Spleen (tissue), 7 donors: ENCODE results near the gene CDK12.

ENCODE experiments used
- CTCF ChIP-seq, 11 experiments: fragments of 200-600 bp in 7 of 11; fragments of 450-650 bp in 4 of 11; sonication (generic) in 4 of 11; IDR thresholded peaks in 8 of 11; conservative IDR thresholded peaks in 3 of 11; 1 replicate in 7 of 11; 2 replicates in 4 of 11; pipeline versions ENCODE4 v1.4.0 to v1.8.0; 2016 to 2021; ENCODE audit warnings: antibody characterized with exemption in 11 of 11, inconsistent platforms in 4 of 11, mild to moderate bottlenecking in 1 of 11
- POLR2A ChIP-seq, 3 donors: fragments of 450-650 bp; IDR thresholded peaks; one replicate each; pipeline ENCODE4 v1.5.1; 2017; ENCODE audit warnings: antibody characterized with exemption in 3 of 3, mild to moderate bottlenecking in 1 of 3
- POLR2AphosphoS5 ChIP-seq, 3 donors: sonication (generic); formaldehyde crosslinking; IDR thresholded peaks; one replicate each; pipeline ENCODE4 v1.5.1; 2017; ENCODE audit warnings: antibody characterized with exemption in 3 of 3
- donor health status: DM: no; HTN: no; CAD: no; lungs with moderate emphysema.
- donor health status: DM: no; HTN: no; CAD: no.
- donor health status: DM: no; HTN: no; CAD: no.

DNA sequence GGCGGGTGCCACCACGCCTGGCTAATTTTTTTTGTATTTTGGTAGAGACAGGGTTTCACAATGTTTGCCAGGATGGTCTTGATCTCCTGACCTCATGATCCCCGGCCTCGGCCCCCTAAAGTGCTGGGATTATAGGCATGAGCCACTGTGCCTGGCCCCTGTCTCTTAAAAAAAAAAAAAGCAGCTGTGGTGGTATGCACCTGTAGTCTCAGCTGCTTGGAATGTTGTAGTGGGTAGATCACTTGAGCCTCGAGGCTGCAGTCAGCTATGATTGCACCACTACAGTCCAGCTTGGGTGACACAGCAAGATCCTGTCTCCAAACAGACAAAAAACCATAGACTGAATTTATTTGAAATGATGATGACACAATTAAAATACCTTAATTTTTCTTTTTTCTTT is 24.3 kb downstream of the CDK12 start:
- TF ChIP-seq POLR2A (IDR thresholded peaks at IDR 0.05): no peak
- no peak for TF ChIP-seq CTCF (IDR thresholded peaks at IDR 0.05 in 8 of 11, conservative IDR thresholded peaks at IDR 0.05 in 3 of 11)
- TF ChIP-seq POLR2AphosphoS5 (IDR thresholded peaks at IDR 0.05): no peak
